Measurements from ENCODE around the gene NEDD8. TPM values are rescaled to one million over a fixed set of nuclear protein-coding genes. Genes with fewer than 3 reads are reported as not detected.

NEDD8 gene
- polyA plus RNA-seq, 1 experiment, result 242 TPM

DNA sequence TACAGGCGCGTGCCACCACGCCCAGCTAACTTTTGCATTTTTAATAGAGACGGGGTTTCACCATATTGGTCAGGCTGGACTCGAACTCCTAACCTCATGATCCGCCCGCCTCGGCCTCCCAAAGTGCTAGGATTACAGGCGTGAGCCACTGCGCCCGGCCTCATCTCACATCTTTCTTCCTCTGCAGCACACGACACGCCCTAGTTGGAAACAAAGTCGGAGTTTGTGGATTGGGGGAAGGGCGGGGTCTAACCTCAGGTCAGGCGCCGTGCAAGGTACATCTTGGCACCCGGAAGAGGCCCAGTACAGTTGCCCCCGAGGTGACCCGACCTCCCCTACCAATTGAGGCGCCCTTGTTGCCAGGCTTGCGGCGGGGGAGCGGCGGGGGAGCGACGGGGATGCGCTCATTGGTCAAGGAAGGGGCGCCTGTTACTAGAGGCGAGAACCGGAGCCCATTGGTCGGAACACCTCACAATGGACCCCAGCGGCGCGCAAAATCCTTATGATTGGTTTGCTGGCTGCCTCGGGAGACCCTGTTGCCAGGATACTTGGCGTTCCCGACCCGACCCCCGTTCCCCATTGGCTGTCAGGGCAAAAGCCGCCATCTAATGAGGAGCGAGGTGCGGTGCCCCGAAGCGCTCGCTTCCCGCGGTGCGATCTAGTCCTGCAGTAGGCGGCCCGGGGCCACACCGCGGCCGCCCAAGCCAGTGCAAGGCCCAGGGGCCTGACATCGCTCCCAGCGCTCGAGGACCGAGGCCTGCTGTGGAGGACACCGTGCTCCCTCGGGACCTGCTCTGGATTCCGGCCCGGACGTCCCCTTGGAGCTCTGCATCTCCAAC is 60.5 kb downstream of the NEDD8 start, which contains the start of gene REC8:
REC8 (plus strand) TSS at position 659 of the 839 bp plus-strand sequence. CDS start 473 bp downstream, outside the sequence.
- no peak for TF ChIP-seq CTCF (IDR thresholded peaks at IDR 0.05; ENCODE audit: insufficient read depth, low read depth, low read length)
- ChIA-PET POLR2A (no interaction called here), CTCF (interaction anchor here (1.0 to 3.1 kb wide), 3 partner anchors 10 to 128 kb away, joined by 3 to 12 read pairs (median 6); partner anchors contain the start of genes DHRS1, IRF9 and NOP9)
- peaks cover 20% of the 10 kb centered on the region for H3K36me3 ChIP-seq (ENCODE audit: control insufficient read depth, insufficient read depth, low read length)
- H3K4me3 ChIP-seq (ENCODE audit: low read depth, low read length), result no peak within 1 kb of the TSS
- no peak for DNase-seq (ENCODE audit: low read depth)
- H3K27me3 ChIP-seq (ENCODE audit: control insufficient read depth, insufficient read depth, low read length), result no peaks in the 10 kb centered on the region

DNA sequence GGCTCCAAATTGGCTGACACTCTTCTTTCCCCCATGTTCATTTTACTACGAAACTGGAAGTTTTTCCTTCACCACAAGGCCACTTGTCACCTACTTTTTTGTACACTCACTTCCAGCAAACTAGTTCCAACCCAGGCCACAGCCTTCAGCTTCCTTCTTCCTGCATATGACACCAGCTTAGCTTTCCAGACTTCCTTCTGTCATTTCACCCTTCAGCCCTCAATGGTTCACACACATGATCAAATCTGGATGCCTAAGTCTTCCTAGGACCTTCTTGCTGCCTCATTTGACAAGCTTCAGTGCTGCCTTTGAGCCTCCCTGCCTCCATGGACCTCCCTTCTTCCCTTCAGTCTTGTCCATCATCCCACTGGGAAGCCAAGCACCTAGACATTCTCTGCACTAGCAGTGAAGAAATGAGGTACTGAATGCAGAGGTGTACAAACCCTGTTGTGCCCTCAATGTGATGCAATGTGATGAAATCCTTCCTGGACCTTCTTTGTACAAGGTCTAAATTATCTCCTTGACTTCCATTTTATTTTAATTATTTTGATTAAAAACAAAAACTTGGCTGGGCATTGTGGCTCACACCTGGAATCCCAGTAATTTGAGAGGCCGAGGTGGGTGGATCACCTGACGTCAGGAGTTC is 64.6 kb downstream of the NEDD8 start:
- no peak for TF ChIP-seq CTCF (IDR thresholded peaks at IDR 0.05; ENCODE audit: insufficient read depth, low read depth, low read length)
- Histone ChIP-seq H3K27me3 (ENCODE audit: control insufficient read depth, insufficient read depth, low read length) (no peaks in the 10 kb centered on the region), H3K36me3 (ENCODE audit: control insufficient read depth, insufficient read depth, low read length) (peaks cover 35% of the 10 kb centered on the region), H3K4me3 (ENCODE audit: low read depth, low read length) (no peak overlapping the region)
- CTCF ChIA-PET, result no interaction called here
- POLR2A ChIA-PET, result no interaction called here
- no peak for DNase-seq (ENCODE audit: low read depth)

Small RNA genes lying within 50 kb of the gene (small RNA-seq; reads per million reads assigned to genes)
- gene AL136295.4 (ENCODE audit: insufficient read length, low read depth, low replicate concordance) (not detected), gene CHMP4A (ENCODE audit: insufficient read length, low read depth, low replicate concordance) (not detected), gene IPO4 (ENCODE audit: insufficient read length, low read depth, low replicate concordance) (not detected), gene MDP1 (ENCODE audit: insufficient read length, low read depth, low replicate concordance) (not detected)

Other genes with a start within 250 kb of the NEDD8 start
- gene DHRS4L2, start 243.4 kb downstream of the NEDD8 start, polyA plus RNA-seq (2011; rRNA removed), result 12.5 and 15.0 TPM in 2 replicates
- gene CARMIL3, start 180.4 kb downstream of the NEDD8 start, polyA plus RNA-seq (2011; rRNA removed), result 0.02 and 0.04 TPM in 2 replicates
- gene CPNE6, start 160.8 kb downstream of the NEDD8 start, polyA plus RNA-seq (2011; rRNA removed), result not detected in 2 replicates
- 141 and 227 TPM in 2 replicates for gene PCK2, start 138.1 kb downstream of the NEDD8 start, polyA plus RNA-seq (2011; rRNA removed)
- 41.5 and 50.0 TPM in 2 replicates for gene DCAF11, start 117.6 kb downstream of the NEDD8 start, polyA plus RNA-seq (2011; rRNA removed)
- 0.59 and 0.91 TPM in 2 replicates for gene NRL, start 117.4 kb downstream of the NEDD8 start, polyA plus RNA-seq (2011; rRNA removed)
- gene FITM1, start 101.7 kb downstream of the NEDD8 start, polyA plus RNA-seq (2011; rRNA removed), result 0.10 and 0.23 TPM in 2 replicates
- gene PSME1, start 96.2 kb downstream of the NEDD8 start, polyA plus RNA-seq (2011; rRNA removed), result 48.9 and 106 TPM in 2 replicates
- 6.9 and 13.3 TPM in 2 replicates for gene EMC9, start 90.8 kb downstream of the NEDD8 start, polyA plus RNA-seq (2011; rRNA removed)
- 165 and 178 TPM in 2 replicates for gene PSME2, start 85.8 kb downstream of the NEDD8 start, polyA plus RNA-seq (2011; rRNA removed)
- gene RNF31, start 84.9 kb downstream of the NEDD8 start, polyA plus RNA-seq (2011; rRNA removed), result 8.2 and 12.4 TPM in 2 replicates
- 84.8 and 107 TPM in 2 replicates for gene IRF9, start 71.1 kb downstream of the NEDD8 start, polyA plus RNA-seq (2011; rRNA removed)
- gene REC8, start 60.3 kb downstream of the NEDD8 start, polyA plus RNA-seq (2011; rRNA removed), result 2.7 and 5.5 TPM in 2 replicates
- 11.5 and 26.8 TPM in 2 replicates for gene IPO4, start 43.6 kb downstream of the NEDD8 start, polyA plus RNA-seq (2011; rRNA removed)
- 50.5 and 59.2 TPM in 2 replicates for gene TM9SF1, start 36.9 kb downstream of the NEDD8 start, polyA plus RNA-seq (2011; rRNA removed)
- not detected in 2 replicates for gene TSSK4, start 26.7 kb downstream of the NEDD8 start, polyA plus RNA-seq (2011; rRNA removed)
- gene CHMP4A, start 18.9 kb downstream of the NEDD8 start, polyA plus RNA-seq (2011; rRNA removed), result 36.3 and 52.1 TPM in 2 replicates
- gene MDP1, start 16.3 kb downstream of the NEDD8 start, polyA plus RNA-seq (2011; rRNA removed), result 16.3 and 19.3 TPM in 2 replicates
- 103 and 116 TPM in 2 replicates for gene GMPR2, start 562 bp upstream of the NEDD8 start, polyA plus RNA-seq (2011; rRNA removed)
- gene TINF2, start 10.3 kb upstream of the NEDD8 start, polyA plus RNA-seq (2011; rRNA removed), result 37.2 and 41.7 TPM in 2 replicates
- gene TGM1, start 30.8 kb upstream of the NEDD8 start, polyA plus RNA-seq (2011; rRNA removed), result 0.97 and 2.9 TPM in 2 replicates
- gene RABGGTA, start 39.2 kb upstream of the NEDD8 start, polyA plus RNA-seq (2011; rRNA removed), result 23.2 and 52.5 TPM in 2 replicates
- gene DHRS1, start 67.4 kb upstream of the NEDD8 start, polyA plus RNA-seq (2011; rRNA removed), result 40.5 and 57.1 TPM in 2 replicates
- gene NOP9, start 67.5 kb upstream of the NEDD8 start, polyA plus RNA-seq (2011; rRNA removed), result 13.9 and 16.3 TPM in 2 replicates
- gene CIDEB, start 75.6 kb upstream of the NEDD8 start, polyA plus RNA-seq (2011; rRNA removed), result 0.63 and 0.98 TPM in 2 replicates
- gene LTB4R2, start 77.8 kb upstream of the NEDD8 start, polyA plus RNA-seq (2011; rRNA removed), result 0.98 and 1.6 TPM in 2 replicates
- gene LTB4R, start 79.1 kb upstream of the NEDD8 start, polyA plus RNA-seq (2011; rRNA removed), result 2.5 and 2.6 TPM in 2 replicates
- 4.1 and 6.8 TPM in 2 replicates for gene ADCY4, start 102.7 kb upstream of the NEDD8 start, polyA plus RNA-seq (2011; rRNA removed)
- 4.3 and 4.4 TPM in 2 replicates for gene RIPK3, start 107.6 kb upstream of the NEDD8 start, polyA plus RNA-seq (2011; rRNA removed)
- gene NFATC4, start 135.8 kb upstream of the NEDD8 start, polyA plus RNA-seq (2011; rRNA removed), result 95.8 and 151 TPM in 2 replicates
- 7.2 and 10.1 TPM in 2 replicates for gene NYNRIN, start 166.6 kb upstream of the NEDD8 start, polyA plus RNA-seq (2011; rRNA removed)
- gene CBLN3, start 197.3 kb upstream of the NEDD8 start, polyA plus RNA-seq (2011; rRNA removed), result 6.7 and 8.6 TPM in 2 replicates
- 18.9 and 19.7 TPM in 2 replicates for gene KHNYN, start 197.6 kb upstream of the NEDD8 start, polyA plus RNA-seq (2011; rRNA removed)
- 28.9 and 43.4 TPM in 2 replicates for gene SDR39U1, start 210.4 kb upstream of the NEDD8 start, polyA plus RNA-seq (2011; rRNA removed)